ENCODE data around the gene RAD21L1.

RAD21L1 gene

GRCh38 chr20:1209447-1210387 lies 16.1 kb upstream of the RAD21L1 start:
- TF ChIP-seq CTCF (conservative IDR thresholded peaks at IDR 0.05; ENCODE audit: low read depth) = no peak
- ChIA-PET POLR2A (ENCODE audit: low non-redundant PET) (interaction anchor here (1.1 kb wide), 1 partner anchor 116 kb away, joined by 4 read pairs; no protein-coding TSS in a partner anchor), CTCF (interaction anchor here (0.6 to 1.2 kb wide), 2 partner anchors 101 to 253 kb away, joined by 4 to 5 read pairs; no protein-coding TSS in a partner anchor)
- no peak for DNase-seq (ENCODE audit: low spot score)
- no peak overlapping the region for H3K27ac ChIP-seq

GRCh38 chr20:1210501-1210900 lies 15.3 kb upstream of the RAD21L1 start:
- no peak for DNase-seq (ENCODE audit: low spot score)
- no peak overlapping the region for H3K27ac ChIP-seq
- CTCF ChIA-PET = interaction anchor here (0.6 kb wide), 1 partner anchor 254 kb away, joined by 5 read pairs; no protein-coding TSS in a partner anchor
- no peak for TF ChIP-seq CTCF (conservative IDR thresholded peaks at IDR 0.05; ENCODE audit: low read depth)
- POLR2A ChIA-PET (ENCODE audit: low non-redundant PET) = interaction anchor here (1.1 kb wide), 1 partner anchor 115 kb away, joined by 4 read pairs; no protein-coding TSS in a partner anchor

- no peak for TF ChIP-seq CTCF (conservative IDR thresholded peaks at IDR 0.05; ENCODE audit: low read depth)
- no peak for DNase-seq (ENCODE audit: low spot score)
- CTCF ChIA-PET = interaction anchor here (0.6 to 1.3 kb wide), 6 partner anchors 104 to 393 kb away, joined by 3 to 5 read pairs (median 4); no protein-coding TSS in a partner anchor
- POLR2A ChIA-PET (ENCODE audit: low non-redundant PET) = no interaction called here
- no peak overlapping the region for H3K27ac ChIP-seq
Observed at GRCh38 chr20:1212023-1212422, 13.8 kb upstream of the RAD21L1 start.

- no peak overlapping the region for H3K27ac ChIP-seq
- ChIA-PET POLR2A (ENCODE audit: low non-redundant PET) (no interaction called here), CTCF (interaction anchor here (0.6 to 1.7 kb wide), 14 partner anchors 12 to 949 kb away, joined by 3 to 6 read pairs (median 3); partner anchors contain the start of gene RAD21L1)
- TF ChIP-seq CTCF (conservative IDR thresholded peaks at IDR 0.05; ENCODE audit: low read depth) = peak; percentile 93
- DNase-seq (ENCODE audit: low spot score) = peak; percentile 78
Observed at GRCh38 chr20:1212607-1213396, 13.0 kb upstream of the RAD21L1 start.

- H3K27ac ChIP-seq = no peak overlapping the region
- ChIA-PET POLR2A (ENCODE audit: low non-redundant PET) (interaction anchor here (0.6 kb wide), 1 partner anchor 9 kb away, joined by 3 read pairs; no protein-coding TSS in a partner anchor), CTCF (interaction anchor here (0.8 kb wide), 1 partner anchor 224 kb away, joined by 3 read pairs; no protein-coding TSS in a partner anchor)
- no peak for TF ChIP-seq CTCF (conservative IDR thresholded peaks at IDR 0.05; ENCODE audit: low read depth)
- no peak for DNase-seq (ENCODE audit: low spot score)
Observed at GRCh38 chr20:1214838-1215261, 11.0 kb upstream of the RAD21L1 start.

Measured in RWPE1 (cell line).